NB4 (cell line): ENCODE data around the gene TSSC4.

ENCODE experiments used
- DNase-seq: peaks from one replicate; pipeline ENCODE4 v3.0.0; 2010; ENCODE audit warnings: low read depth
- H3K4me3 ChIP-seq: one replicate; pipeline ENCODE4 v1.5.1; 2011; ENCODE audit warnings: mild to moderate bottlenecking, low read depth, low read length, moderate library complexity
- MYC ChIP-seq: IDR thresholded peaks from 2 replicates; pipeline ENCODE4 v1.6.1; 2011; ENCODE audit warnings: low read depth, low read length
- POLR2A ChIP-seq: IDR thresholded peaks from 2 replicates; pipeline ENCODE4 v1.6.1; 2011; ENCODE audit warnings: mild to moderate bottlenecking; ENCODE audit not compliant: insufficient read length; ENCODE audit errors: extremely low read depth
- TF ChIP-seq, protein P1 (sequence below): IDR thresholded peaks from one replicate; pipeline ENCODE4 v1.5.1; 2012; ENCODE audit warnings: low read depth, low read length
- TF ChIP-seq, protein P2 (sequence below): IDR thresholded peaks from 2 replicates; pipeline ENCODE4 v1.6.1; 2011; ENCODE audit warnings: low read depth, low read length

Gene TSSC4

DNA sequence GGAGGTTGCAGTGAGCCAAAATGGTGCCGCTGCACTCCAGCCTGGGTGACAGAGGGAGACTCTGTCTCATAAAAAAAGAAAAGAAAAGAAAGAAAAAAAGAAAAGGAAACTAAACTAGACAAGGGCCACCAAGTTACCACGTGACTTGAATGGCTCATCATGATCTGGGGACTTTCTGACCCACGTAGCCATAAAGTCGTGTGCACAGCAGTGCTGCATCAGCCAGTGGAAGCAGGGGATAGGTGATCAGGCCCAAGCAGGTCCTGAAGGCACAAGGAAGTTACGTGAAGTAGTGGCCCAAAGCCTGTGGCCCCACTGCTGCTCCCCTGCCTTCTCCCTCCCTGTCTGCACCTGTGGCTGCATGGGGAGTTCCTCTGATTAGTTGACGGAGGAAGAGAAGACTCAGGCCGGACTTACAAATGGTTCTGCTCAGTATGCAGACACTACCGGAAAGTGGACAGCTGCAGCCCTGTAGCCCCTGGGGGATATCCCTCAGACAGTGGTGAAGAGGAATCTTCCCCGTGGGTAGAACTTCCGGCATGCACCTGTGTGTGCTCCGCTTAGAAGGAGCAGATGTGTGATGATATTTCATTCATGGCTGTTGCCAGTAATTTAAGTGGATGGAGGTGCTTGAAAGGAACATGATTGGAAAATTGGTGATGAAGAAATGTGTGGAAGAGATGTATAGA is 41.7 kb upstream of the TSSC4 start:
- DNase-seq: no peak
- H3K4me3 ChIP-seq: no peak overlapping the region
- TF ChIP-seq MYC (no peak), POLR2A (no peak)
- TF ChIP-seq, protein P1, sequence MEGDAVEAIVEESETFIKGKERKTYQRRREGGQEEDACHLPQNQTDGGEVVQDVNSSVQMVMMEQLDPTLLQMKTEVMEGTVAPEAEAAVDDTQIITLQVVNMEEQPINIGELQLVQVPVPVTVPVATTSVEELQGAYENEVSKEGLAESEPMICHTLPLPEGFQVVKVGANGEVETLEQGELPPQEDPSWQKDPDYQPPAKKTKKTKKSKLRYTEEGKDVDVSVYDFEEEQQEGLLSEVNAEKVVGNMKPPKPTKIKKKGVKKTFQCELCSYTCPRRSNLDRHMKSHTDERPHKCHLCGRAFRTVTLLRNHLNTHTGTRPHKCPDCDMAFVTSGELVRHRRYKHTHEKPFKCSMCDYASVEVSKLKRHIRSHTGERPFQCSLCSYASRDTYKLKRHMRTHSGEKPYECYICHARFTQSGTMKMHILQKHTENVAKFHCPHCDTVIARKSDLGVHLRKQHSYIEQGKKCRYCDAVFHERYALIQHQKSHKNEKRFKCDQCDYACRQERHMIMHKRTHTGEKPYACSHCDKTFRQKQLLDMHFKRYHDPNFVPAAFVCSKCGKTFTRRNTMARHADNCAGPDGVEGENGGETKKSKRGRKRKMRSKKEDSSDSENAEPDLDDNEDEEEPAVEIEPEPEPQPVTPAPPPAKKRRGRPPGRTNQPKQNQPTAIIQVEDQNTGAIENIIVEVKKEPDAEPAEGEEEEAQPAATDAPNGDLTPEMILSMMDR: no peak
- TF ChIP-seq, protein P2, sequence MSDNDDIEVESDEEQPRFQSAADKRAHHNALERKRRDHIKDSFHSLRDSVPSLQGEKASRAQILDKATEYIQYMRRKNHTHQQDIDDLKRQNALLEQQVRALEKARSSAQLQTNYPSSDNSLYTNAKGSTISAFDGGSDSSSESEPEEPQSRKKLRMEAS: no peak

DNA sequence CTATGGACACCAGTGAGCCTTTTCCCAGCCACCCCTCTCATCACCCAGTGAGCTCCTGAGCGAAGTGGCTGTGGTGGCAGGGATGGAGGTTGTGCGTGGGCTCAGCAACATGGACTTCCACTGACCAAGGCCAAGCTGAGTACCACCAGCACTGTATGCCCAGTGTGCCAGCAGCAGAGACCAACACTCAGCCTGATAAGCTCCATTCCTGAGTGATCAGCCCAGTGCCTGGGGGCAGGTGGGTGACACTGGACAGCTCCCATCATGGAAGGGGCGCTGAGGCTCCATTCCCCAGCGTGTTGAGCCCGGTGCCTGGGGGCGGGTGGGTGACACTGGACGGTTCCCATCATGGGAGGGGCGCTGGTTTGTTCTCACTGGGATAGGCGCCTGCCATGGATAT is 41.0 kb upstream of the TSSC4 start:
- no peak overlapping the region for H3K4me3 ChIP-seq
- DNase-seq: no peak
- TF ChIP-seq MYC (no peak), POLR2A (no peak)
- TF ChIP-seq, protein P2: no peak
- TF ChIP-seq, protein P1: no peak

DNA sequence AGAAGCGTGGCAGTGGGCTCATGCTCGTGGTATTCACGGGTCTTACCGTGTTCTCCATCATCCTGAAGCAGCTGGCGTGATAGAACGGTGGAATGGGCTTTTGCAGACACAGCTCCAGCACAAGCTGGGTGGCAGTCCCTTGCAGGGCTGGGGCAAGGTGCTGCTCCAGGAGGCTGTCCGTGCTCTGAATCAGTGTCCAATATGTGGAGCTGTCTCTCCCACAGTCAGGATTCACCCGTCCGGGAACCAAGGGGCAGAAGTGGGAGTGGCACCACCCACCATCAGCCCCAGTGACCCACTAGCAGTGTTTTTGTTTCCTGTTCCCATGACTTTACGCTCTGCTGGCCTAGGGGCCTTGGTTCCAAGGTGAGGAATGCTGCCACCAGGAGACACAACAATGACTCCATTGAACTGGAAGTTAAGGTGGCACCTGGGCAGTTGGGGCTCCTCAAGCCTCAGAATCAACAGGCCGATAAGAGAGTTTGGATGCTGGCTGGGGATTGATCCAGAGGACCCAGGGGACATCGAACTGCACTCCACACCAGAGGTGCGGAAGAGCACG is 40.4 kb upstream of the TSSC4 start:
- no peak for DNase-seq
- H3K4me3 ChIP-seq: no peak overlapping the region
- TF ChIP-seq, protein P2: no peak

DNA sequence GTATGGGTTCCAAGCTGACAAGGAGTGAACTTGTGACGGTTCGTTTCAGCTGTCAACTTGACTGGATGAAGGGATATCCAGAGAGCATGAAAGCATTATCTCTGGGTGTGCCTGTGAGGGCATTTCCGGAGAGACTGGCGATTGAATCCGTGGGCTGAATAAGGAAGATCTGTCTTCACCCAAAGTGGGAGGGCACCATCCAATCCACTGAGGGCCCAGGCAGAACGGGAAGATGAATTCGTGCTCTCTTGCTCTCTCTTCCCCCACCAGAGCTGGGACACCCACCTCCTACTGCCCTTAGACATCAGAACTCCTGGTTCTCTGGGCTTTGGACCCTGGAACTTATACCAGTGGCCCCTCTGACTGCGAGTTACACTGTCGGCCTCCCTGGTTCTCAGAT is 39.0 kb upstream of the TSSC4 start:
- no peak for TF ChIP-seq POLR2A
- no peak for TF ChIP-seq MYC
- TF ChIP-seq, protein P2: no peak
- TF ChIP-seq, protein P1: no peak
- no peak for DNase-seq
- H3K4me3 ChIP-seq: no peak overlapping the region

DNA sequence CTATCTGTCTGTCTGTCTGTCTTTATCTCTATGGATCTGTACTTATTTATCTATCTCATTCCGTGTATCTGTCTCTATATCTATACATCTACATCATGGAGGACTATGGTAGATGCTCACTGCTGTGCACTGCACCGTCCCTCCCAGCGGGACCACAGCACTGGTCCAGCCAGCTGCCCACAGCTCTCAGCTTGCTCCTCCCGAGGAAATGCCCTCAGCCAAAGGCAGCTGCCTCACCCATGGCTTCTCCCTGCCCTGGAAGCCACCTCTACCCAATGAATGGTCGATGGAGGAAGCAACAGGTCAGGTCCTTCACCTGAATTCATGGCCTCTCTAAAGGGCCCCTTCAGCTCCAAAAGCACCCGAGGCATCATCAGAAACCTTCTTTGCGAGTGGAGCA is 38.1 kb upstream of the TSSC4 start:
- no peak for DNase-seq
- no peak overlapping the region for H3K4me3 ChIP-seq
- TF ChIP-seq MYC: no peak
- TF ChIP-seq POLR2A: no peak
- TF ChIP-seq, protein P1: no peak
- TF ChIP-seq, protein P2: no peak

DNA sequence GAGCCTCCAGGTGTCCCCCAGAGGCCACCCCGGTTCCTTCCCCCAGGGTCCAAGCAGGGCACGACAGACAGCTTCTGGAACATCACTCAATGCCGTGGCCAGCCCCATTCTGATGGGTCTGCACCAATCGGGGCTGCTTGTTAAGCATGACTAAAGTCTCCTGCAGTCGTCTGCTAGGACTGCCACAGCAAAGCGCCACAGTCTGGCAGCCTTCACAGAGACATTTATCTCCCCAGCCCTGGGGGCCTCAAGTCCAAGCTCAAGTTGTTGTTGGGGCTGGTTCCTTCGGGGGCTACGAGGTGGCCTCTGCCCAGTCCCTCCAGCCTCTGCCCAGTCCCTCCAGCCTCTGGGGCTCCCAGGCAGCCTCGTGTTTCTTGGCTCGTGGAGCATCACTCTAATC is 37.4 kb upstream of the TSSC4 start:
- H3K4me3 ChIP-seq: no peak overlapping the region
- TF ChIP-seq MYC: no peak
- TF ChIP-seq POLR2A: no peak
- DNase-seq: no peak
